ENCODE data around the gene FXYD7.
A peak's percentile ranks its signal among the peaks of the same experiment; 100 is the strongest.

FXYD7 gene

GRCh38 chr19:35160629-35161433, 17.8 kb downstream of the FXYD7 start:
- Histone ChIP-seq H3K4me3 (peak overlapping the region in 1 of 10 experiments; percentile 20; a peak in 1 of 20 replicates), H3K27ac (peak overlapping the region in 3 of 11 experiments; percentile 21 to 32 (median 21); a peak in 2 of 22 replicates), H3K27me3 (no peaks in the 10 kb centered on the region), H3K4me2 (peak overlapping the region in 8 of 11 experiments; percentile 45 to 99 (median 96); a peak in 13 of 22 replicates), H3K4me1 (peaks cover 14 to 62% (median 54%) of the 10 kb centered on the region in 10 experiments), H3K9me3 (replicated peaks in 1 of 11) (peaks cover 41 to 56% (median 50%) of the 10 kb centered on the region in 11 experiments), H3K9ac (peak overlapping the region in 4 of 11 experiments; percentile 3 to 46 (median 36); a peak in 5 of 22 replicates), H3K36me3 (peaks cover 86 to 100% (median 96%) of the 10 kb centered on the region in 11 experiments), H4K20me1 (peaks cover 24 to 65% (median 41%) of the 10 kb centered on the region in 11 experiments; a peak in 21 of 22 replicates)
- no peak for TF ChIP-seq Cebpa-rat (IDR thresholded peaks at IDR 0.05)

- H3K4me1 ChIP-seq: peaks cover 9 to 57% (median 52%) of the 10 kb centered on the region in 10 experiments
- peaks cover 47 to 62% (median 55%) of the 10 kb centered on the region in 11 experiments for H3K9me3 ChIP-seq (replicated peaks in 1 of 11)
- H3K9ac ChIP-seq: no peak overlapping the region
- H3K4me3 ChIP-seq: no peak overlapping the region; a peak in 1 of 20 replicates
- H3K27ac ChIP-seq: no peak overlapping the region
- H4K20me1 ChIP-seq: peaks cover 18 to 59% (median 36%) of the 10 kb centered on the region in 11 experiments; a peak in 21 of 22 replicates
- TF ChIP-seq Cebpa-rat (IDR thresholded peaks at IDR 0.05): no peak
- H3K4me2 ChIP-seq: peak overlapping the region in 5 of 11 experiments; percentile 92 to 99 (median 96); a peak in 7 of 22 replicates
- H3K27me3 ChIP-seq: no peaks in the 10 kb centered on the region
- H3K36me3 ChIP-seq: peaks cover 92 to 100% (median 100%) of the 10 kb centered on the region in 11 experiments
Measured at GRCh38 chr19:35161434-35161743, 18.3 kb downstream of the FXYD7 start.

GRCh38 chr19:35162471-35163326, 19.6 kb downstream of the FXYD7 start:
- H3K27me3 ChIP-seq: no peaks in the 10 kb centered on the region

GRCh38 chr19:35164418-35164817, 21.4 kb downstream of the FXYD7 start:
- Histone ChIP-seq H3K27me3 (no peaks in the 10 kb centered on the region), H3K9ac (no peak overlapping the region), H3K4me2 (no peak overlapping the region), H3K27ac (no peak overlapping the region), H3K9me3 (replicated peaks in 1 of 11) (peaks cover 50 to 64% (median 58%) of the 10 kb centered on the region in 11 experiments), H3K4me1 (peaks cover 17 to 37% (median 33%) of the 10 kb centered on the region in 10 experiments), H4K20me1 (peaks cover 10 to 53% (median 15%) of the 10 kb centered on the region in 11 experiments; a peak in 17 of 22 replicates), H3K4me3 (0 out of 20 replicates have a peak overlapping the region, but pooled peaks of 1 of the 10 experiments have one; percentile 8), H3K36me3 (peaks cover 93 to 100% (median 99%) of the 10 kb centered on the region in 11 experiments)
- TF ChIP-seq Cebpa-rat (IDR thresholded peaks at IDR 0.05): no peak

More at GRCh38 chr19:35162471-35163326, 19.6 kb downstream of the FXYD7 start:
- no peak overlapping the region for H3K27ac ChIP-seq
- TF ChIP-seq Cebpa-rat (IDR thresholded peaks at IDR 0.05): no peak
- H3K36me3 ChIP-seq: peaks cover 93 to 100% (median 99%) of the 10 kb centered on the region in 11 experiments
- H3K4me1 ChIP-seq: peaks cover 14 to 53% (median 50%) of the 10 kb centered on the region in 10 experiments
- H3K9me3 ChIP-seq (replicated peaks in 1 of 11): peaks cover 50 to 64% (median 58%) of the 10 kb centered on the region in 11 experiments
- no peak overlapping the region for H3K4me2 ChIP-seq
- peaks cover 10 to 59% (median 31%) of the 10 kb centered on the region in 11 experiments; a peak in 20 of 22 replicates for H4K20me1 ChIP-seq
- H3K9ac ChIP-seq: no peak overlapping the region
- H3K4me3 ChIP-seq: no peak overlapping the region; a peak in 1 of 20 replicates

GRCh38 chr19:35165200-35166058, 22.4 kb downstream of the FXYD7 start:
- H3K4me1 ChIP-seq: peaks cover 17 to 33% (median 23%) of the 10 kb centered on the region in 10 experiments
- H3K4me2 ChIP-seq: peak overlapping the region in 1 of 11 experiments; percentile 32; a peak in 1 of 22 replicates
- peaks cover 50 to 64% (median 58%) of the 10 kb centered on the region in 11 experiments for H3K9me3 ChIP-seq (replicated peaks in 1 of 11)
- H3K36me3 ChIP-seq: peaks cover 93 to 100% (median 100%) of the 10 kb centered on the region in 11 experiments
- no peak overlapping the region for H3K9ac ChIP-seq
- no peak for TF ChIP-seq Cebpa-rat (IDR thresholded peaks at IDR 0.05)
- peak overlapping the region in 1 of 10 experiments; percentile 26; a peak in 1 of 20 replicates for H3K4me3 ChIP-seq
- no peak overlapping the region for H3K27ac ChIP-seq
- H3K27me3 ChIP-seq: no peaks in the 10 kb centered on the region
- peaks cover 2 to 47% (median 14%) of the 10 kb centered on the region in 11 experiments; a peak in 16 of 22 replicates for H4K20me1 ChIP-seq

GRCh38 chr19:35166100-35167063, 23.3 kb downstream of the FXYD7 start:
- no peak for TF ChIP-seq Cebpa-rat (IDR thresholded peaks at IDR 0.05)
- Histone ChIP-seq H3K9me3 (replicated peaks in 1 of 11) (peaks cover 50 to 57% (median 53%) of the 10 kb centered on the region in 11 experiments), H3K4me1 (peaks cover 11 to 32% (median 17%) of the 10 kb centered on the region in 10 experiments; a peak in 19 of 20 replicates), H4K20me1 (peaks cover 0 to 50% (median 13%) of the 10 kb centered on the region in 11 experiments; a peak in 11 of 22 replicates), H3K27me3 (no peaks in the 10 kb centered on the region), H3K27ac (no peak overlapping the region; a peak in 1 of 22 replicates), H3K36me3 (peaks cover 87 to 97% (median 97%) of the 10 kb centered on the region in 11 experiments), H3K9ac (peak overlapping the region in 2 of 11 experiments; percentile 15 to 42; a peak in 2 of 22 replicates), H3K4me3 (peak overlapping the region in 1 of 10 experiments; percentile 26; a peak in 1 of 20 replicates), H3K4me2 (peak overlapping the region in 9 of 11 experiments; percentile 2 to 79 (median 32); a peak in 11 of 22 replicates)

Data from BLaER1 treated with 17β-estradiol and CSF1 and Interleukin-3, amounts not matched to agents 10 nM and 100 nM (cell line).